HCT116 (cell line): ENCODE data around the gene IVD.

ENCODE experiments used
- EZH2 ChIP-seq: fragments of 200-600 bp; sonication (generic); IDR thresholded peaks from 2 replicates; pipeline ENCODE4 v1.6.1; 2017; ENCODE audit warnings: antibody characterized with exemption, mixed run types
- EZH2phosphoT487 ChIP-seq: fragments of 200-600 bp; IDR thresholded peaks from 2 replicates; pipeline ENCODE4 v1.6.1; 2018; ENCODE audit warnings: antibody characterized with exemption, borderline replicate concordance
- JUND ChIP-seq: IDR thresholded peaks from 2 replicates; pipeline ENCODE4 v1.6.1; 2012
- POLR2A ChIP-seq: IDR thresholded peaks from 2 replicates; pipeline ENCODE4 v1.7.0; 2011; ENCODE audit warnings: borderline replicate concordance; ENCODE audit not compliant: insufficient read depth, insufficient read length; ENCODE audit errors: extremely low read depth
- POLR2AphosphoS5 ChIP-seq: IDR thresholded peaks from 2 replicates; pipeline ENCODE4 v1.6.1; 2011; ENCODE audit warnings: mild to moderate bottlenecking, low read depth, low read length, moderate library complexity
- RAD21 ChIP-seq: IDR thresholded peaks from 2 replicates; pipeline ENCODE4 v1.6.1; 2012; ENCODE audit warnings: low read depth, mild to moderate bottlenecking
- SP1 ChIP-seq: IDR thresholded peaks from 2 replicates; pipeline ENCODE4 v1.6.1; 2012; ENCODE audit warnings: low read depth
- TF ChIP-seq, protein P1 (sequence below), 3 experiments: fragments of 200-600 bp in 1 of 3; sonication (generic) in 1 of 3; IDR thresholded peaks in 2 of 3; conservative IDR thresholded peaks in 1 of 3; 2 replicates each; pipeline ENCODE4 v1.5.1; 2012 to 2017; ENCODE audit warnings: low read depth in 2 of 3, low read length in 2 of 3, antibody characterized with exemption in 1 of 3, borderline replicate concordance in 1 of 3, control low read depth in 1 of 3, mild to moderate bottlenecking in 1 of 3, mixed read lengths in 1 of 3, mixed run types in 1 of 3, moderate library complexity in 1 of 3; ENCODE audit not compliant: insufficient read depth in 1 of 3
- TF ChIP-seq, protein P2 (sequence below): IDR thresholded peaks from 2 replicates; pipeline ENCODE4 v1.6.1; 2012; ENCODE audit warnings: low read depth
- TF ChIP-seq, protein P3 (sequence below): IDR thresholded peaks from 2 replicates; pipeline ENCODE4 v1.6.1; 2012

DNA sequence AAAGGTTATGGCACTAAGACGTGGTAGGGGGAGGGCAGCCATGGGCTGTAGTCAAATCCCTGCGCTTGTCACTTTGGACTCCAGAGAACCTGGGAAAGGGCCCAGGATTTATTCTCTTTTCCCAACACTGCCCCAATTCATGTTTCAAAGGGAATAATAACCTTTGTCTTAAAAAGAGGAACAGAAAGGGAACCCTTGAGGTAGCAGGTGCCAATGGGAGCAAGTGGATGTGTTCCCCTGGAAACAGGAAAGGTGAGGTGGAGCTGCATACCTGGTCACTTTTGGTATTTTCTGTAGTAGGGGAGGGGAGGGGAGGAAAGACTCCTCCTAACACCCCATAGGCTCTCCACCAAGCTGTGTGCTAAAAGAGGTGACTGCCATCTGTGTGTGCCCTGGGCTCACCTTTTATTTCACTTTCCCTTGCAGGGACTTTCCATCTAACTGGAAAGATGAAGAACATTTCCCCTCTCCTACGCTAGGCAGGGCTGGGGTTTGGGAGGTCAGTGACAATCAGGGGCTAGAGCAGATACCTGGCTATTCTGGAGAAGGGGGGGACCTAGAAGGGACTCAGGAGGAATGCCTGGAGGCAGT, 59.1 kb downstream of the IVD start:
- TF ChIP-seq, protein P1, sequence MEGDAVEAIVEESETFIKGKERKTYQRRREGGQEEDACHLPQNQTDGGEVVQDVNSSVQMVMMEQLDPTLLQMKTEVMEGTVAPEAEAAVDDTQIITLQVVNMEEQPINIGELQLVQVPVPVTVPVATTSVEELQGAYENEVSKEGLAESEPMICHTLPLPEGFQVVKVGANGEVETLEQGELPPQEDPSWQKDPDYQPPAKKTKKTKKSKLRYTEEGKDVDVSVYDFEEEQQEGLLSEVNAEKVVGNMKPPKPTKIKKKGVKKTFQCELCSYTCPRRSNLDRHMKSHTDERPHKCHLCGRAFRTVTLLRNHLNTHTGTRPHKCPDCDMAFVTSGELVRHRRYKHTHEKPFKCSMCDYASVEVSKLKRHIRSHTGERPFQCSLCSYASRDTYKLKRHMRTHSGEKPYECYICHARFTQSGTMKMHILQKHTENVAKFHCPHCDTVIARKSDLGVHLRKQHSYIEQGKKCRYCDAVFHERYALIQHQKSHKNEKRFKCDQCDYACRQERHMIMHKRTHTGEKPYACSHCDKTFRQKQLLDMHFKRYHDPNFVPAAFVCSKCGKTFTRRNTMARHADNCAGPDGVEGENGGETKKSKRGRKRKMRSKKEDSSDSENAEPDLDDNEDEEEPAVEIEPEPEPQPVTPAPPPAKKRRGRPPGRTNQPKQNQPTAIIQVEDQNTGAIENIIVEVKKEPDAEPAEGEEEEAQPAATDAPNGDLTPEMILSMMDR (IDR thresholded peaks at IDR 0.05 in 2 of 3, conservative IDR thresholded peaks at IDR 0.05 in 1 of 3; ENCODE audit: borderline replicate concordance in 1 of 3, insufficient read depth in 1 of 3, low read depth in 2 of 3, low read length in 2 of 3) = no peak
- no peak for TF ChIP-seq POLR2A
- no peak for TF ChIP-seq POLR2AphosphoS5
- no peak for TF ChIP-seq JUND
- TF ChIP-seq, protein P2, sequence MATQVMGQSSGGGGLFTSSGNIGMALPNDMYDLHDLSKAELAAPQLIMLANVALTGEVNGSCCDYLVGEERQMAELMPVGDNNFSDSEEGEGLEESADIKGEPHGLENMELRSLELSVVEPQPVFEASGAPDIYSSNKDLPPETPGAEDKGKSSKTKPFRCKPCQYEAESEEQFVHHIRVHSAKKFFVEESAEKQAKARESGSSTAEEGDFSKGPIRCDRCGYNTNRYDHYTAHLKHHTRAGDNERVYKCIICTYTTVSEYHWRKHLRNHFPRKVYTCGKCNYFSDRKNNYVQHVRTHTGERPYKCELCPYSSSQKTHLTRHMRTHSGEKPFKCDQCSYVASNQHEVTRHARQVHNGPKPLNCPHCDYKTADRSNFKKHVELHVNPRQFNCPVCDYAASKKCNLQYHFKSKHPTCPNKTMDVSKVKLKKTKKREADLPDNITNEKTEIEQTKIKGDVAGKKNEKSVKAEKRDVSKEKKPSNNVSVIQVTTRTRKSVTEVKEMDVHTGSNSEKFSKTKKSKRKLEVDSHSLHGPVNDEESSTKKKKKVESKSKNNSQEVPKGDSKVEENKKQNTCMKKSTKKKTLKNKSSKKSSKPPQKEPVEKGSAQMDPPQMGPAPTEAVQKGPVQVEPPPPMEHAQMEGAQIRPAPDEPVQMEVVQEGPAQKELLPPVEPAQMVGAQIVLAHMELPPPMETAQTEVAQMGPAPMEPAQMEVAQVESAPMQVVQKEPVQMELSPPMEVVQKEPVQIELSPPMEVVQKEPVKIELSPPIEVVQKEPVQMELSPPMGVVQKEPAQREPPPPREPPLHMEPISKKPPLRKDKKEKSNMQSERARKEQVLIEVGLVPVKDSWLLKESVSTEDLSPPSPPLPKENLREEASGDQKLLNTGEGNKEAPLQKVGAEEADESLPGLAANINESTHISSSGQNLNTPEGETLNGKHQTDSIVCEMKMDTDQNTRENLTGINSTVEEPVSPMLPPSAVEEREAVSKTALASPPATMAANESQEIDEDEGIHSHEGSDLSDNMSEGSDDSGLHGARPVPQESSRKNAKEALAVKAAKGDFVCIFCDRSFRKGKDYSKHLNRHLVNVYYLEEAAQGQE = no peak
- TF ChIP-seq RAD21 = no peak
- TF ChIP-seq EZH2 = no peak
- TF ChIP-seq SP1 = no peak
- TF ChIP-seq, protein P3, sequence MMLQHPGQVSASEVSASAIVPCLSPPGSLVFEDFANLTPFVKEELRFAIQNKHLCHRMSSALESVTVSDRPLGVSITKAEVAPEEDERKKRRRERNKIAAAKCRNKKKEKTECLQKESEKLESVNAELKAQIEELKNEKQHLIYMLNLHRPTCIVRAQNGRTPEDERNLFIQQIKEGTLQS = no peak
- no peak for TF ChIP-seq EZH2phosphoT487
